Lung (tissue), 12 donors: ENCODE data around the gene NFASC. TPM values are rescaled to one million over a fixed set of nuclear protein-coding genes. Genes with fewer than 3 reads are reported as not detected.

ENCODE experiments used
- ATAC-seq: fragments of 200-7000 bp; cut with Tn5 transposase; one replicate; pipeline ENCODE4 v1.9.1; 2020; ENCODE audit warnings: moderate number of reproducible peaks; ENCODE audit not compliant: insufficient read depth, low FRiP score
- DNase-seq, 3 donors: peaks; one replicate each; pipeline ENCODE4 v3.0.0-alpha.2; 2013 to 2017
- H3K27ac ChIP-seq, 2 donors: one replicate each; pipeline ENCODE4 v1.5.1; 2013; ENCODE audit warnings: mild to moderate bottlenecking in 2 of 2, moderate library complexity in 2 of 2, control low read depth in 1 of 2, inconsistent platforms in 1 of 2, low read depth in 1 of 2, low read length in 1 of 2
- H3K27me3 ChIP-seq, 3 donors: one replicate each; pipeline ENCODE4 v1.5.1; 2013; ENCODE audit warnings: low read length in 2 of 3; ENCODE audit not compliant: control insufficient read depth in 3 of 3, insufficient read depth in 3 of 3
- H3K36me3 ChIP-seq, 4 donors: one replicate each; pipeline ENCODE4 v1.5.1; 2013; ENCODE audit warnings: low read length in 4 of 4, mild to moderate bottlenecking in 1 of 4, moderate library complexity in 1 of 4; ENCODE audit not compliant: control insufficient read depth in 4 of 4, insufficient read depth in 4 of 4
- H3K4me1 ChIP-seq, 5 donors: one replicate each; pipeline ENCODE4 v1.5.1; 2013; ENCODE audit warnings: low read length in 5 of 5, mild to moderate bottlenecking in 2 of 5, moderate library complexity in 1 of 5; ENCODE audit not compliant: control insufficient read depth in 5 of 5, insufficient read depth in 5 of 5
- H3K4me3 ChIP-seq: one replicate; pipeline ENCODE4 v1.5.1; 2013; ENCODE audit warnings: mild to moderate bottlenecking, control low read depth, moderate library complexity
- H3K9ac ChIP-seq, 2 donors: one replicate each; pipeline ENCODE4 v1.5.1; 2013; ENCODE audit warnings: low read length in 2 of 2, control low read depth in 1 of 2; ENCODE audit not compliant: insufficient read depth in 1 of 2
- H3K9me3 ChIP-seq, 4 donors: one replicate each; pipeline ENCODE4 v1.5.1; 2013; ENCODE audit warnings: low read length in 3 of 4, mild to moderate bottlenecking in 1 of 4, moderate library complexity in 1 of 4; ENCODE audit not compliant: control insufficient read depth in 4 of 4, insufficient read depth in 3 of 4
- CTCF ChIP-seq: IDR thresholded peaks from 2 replicates; pipeline ENCODE4 v1.5.1; 2012; ENCODE audit warnings: mild to moderate bottlenecking; ENCODE audit errors: control extremely low read depth, extremely low read depth
- WGBS, 2 donors: extraction: QIAGEN DNeasy Blood & Tissue Kit; methylation state at CpG; one replicate each; pipeline ENCODE4 v1.1.7; 2013; 5-methylcytosine and 5-hydroxymethylcytosine counted together
- polyA plus RNA-seq, 2 donors: library from polyadenylated mRNA; stranded (reverse); fragments of 200-250 nt; gene quantifications; one replicate each; pipeline ENCODE4 v1.2.1, GENCODE V29; 2013
- total RNA-seq, 2 donors: library from RNA; depleted of rRNA in 1 of 2; stranded (reverse); fragments of >200 nt in 1 of 2; gene quantifications; one replicate each; pipeline ENCODE4 v1.2.1, GENCODE V29; 2014 to 2021
- donor health status: control.
- donor health status: control.
- donor health status: Bipolar disorder and iron deficiency.
- donor health status: healthy.
- donor health status: DM: yes; HTN: yes; CAD: no.

Gene NFASC
- total and polyA plus RNA-seq, 4 donors: 1.8 to 11.2 (median 3.8) TPM

GRCh38 chr1:204962742-204963632, 92.3 kb downstream of the NFASC start:
- H3K9me3 ChIP-seq: no peaks in the 10 kb centered on the region
- H3K27ac ChIP-seq: no peak overlapping the region
- no peak for DNase-seq
- no peak overlapping the region for H3K4me3 ChIP-seq
- no peak for TF ChIP-seq CTCF
- ATAC-seq: no peak
- H3K27me3 ChIP-seq: peaks cover 0 to 18% (median 0%) of the 10 kb centered on the region in 3 donors
- H3K9ac ChIP-seq: no peak overlapping the region
- peaks cover 0 to 4% (median 0%) of the 10 kb centered on the region in 5 donors for H3K4me1 ChIP-seq
- 85 to 88% methylated on average over 6 of the region's 6 CpGs for WGBS, 2 donors
- H3K36me3 ChIP-seq: no peaks in the 10 kb centered on the region

GRCh38 chr1:204967451-204967850, 96.8 kb downstream of the NFASC start:
- H3K27me3 ChIP-seq: peaks cover 0 to 14% (median 7%) of the 10 kb centered on the region in 3 donors
- no peaks in the 10 kb centered on the region for H3K4me1 ChIP-seq
- no peak for TF ChIP-seq CTCF
- DNase-seq (no peak), ATAC-seq (no peak)
- peaks cover 0 to 3% (median 0%) of the 10 kb centered on the region in 4 donors for H3K9me3 ChIP-seq
- no peaks in the 10 kb centered on the region for H3K36me3 ChIP-seq
- H3K9ac ChIP-seq: no peak overlapping the region
- 62 to 79% methylated on average over 6 of the region's 6 CpGs for WGBS, 2 donors
- H3K4me3 ChIP-seq: no peak overlapping the region
- H3K27ac ChIP-seq: no peak overlapping the region

GRCh38 chr1:204968135-204968534, 97.5 kb downstream of the NFASC start:
- Histone ChIP-seq H3K9me3 (peaks cover 0 to 3% (median 0%) of the 10 kb centered on the region in 4 donors), H3K36me3 (no peaks in the 10 kb centered on the region), H3K9ac (no peak overlapping the region), H3K27me3 (peaks cover 0 to 16% (median 7%) of the 10 kb centered on the region in 3 donors), H3K4me3 (no peak overlapping the region), H3K27ac (no peak overlapping the region), H3K4me1 (no peaks in the 10 kb centered on the region)
- no peak for DNase-seq
- WGBS, 2 donors: 92 to 95% methylated on average over 10 of the region's 10 CpGs
- no peak for ATAC-seq
- no peak for TF ChIP-seq CTCF
